ENCODE results near the gene C17orf50.

Gene C17orf50

DNA sequence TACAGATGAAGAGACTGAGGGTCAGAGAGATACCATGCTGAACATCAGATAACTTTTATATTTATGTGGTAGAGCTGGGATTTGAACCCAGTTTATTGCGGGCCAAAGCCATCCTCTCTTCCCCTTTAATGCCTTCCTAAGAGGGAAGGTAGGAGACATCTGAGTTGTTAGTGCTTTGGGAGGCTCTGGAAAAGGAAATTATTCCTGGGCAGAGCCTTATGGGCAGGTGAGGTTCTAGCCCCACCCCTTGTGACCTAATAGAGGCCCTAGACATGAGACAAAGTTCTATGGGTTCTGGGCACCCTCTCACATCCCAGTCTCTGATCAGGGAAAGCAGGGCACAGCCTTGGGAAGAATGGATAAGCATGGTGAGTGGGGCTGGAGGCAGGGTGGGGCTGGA, at the start of gene C17orf50:
C17orf50 (plus strand) TSS at position 301 of the 400 bp plus-strand sequence; CDS start at position 356, 55 bp downstream.
- no peak for DNase-seq

DNA sequence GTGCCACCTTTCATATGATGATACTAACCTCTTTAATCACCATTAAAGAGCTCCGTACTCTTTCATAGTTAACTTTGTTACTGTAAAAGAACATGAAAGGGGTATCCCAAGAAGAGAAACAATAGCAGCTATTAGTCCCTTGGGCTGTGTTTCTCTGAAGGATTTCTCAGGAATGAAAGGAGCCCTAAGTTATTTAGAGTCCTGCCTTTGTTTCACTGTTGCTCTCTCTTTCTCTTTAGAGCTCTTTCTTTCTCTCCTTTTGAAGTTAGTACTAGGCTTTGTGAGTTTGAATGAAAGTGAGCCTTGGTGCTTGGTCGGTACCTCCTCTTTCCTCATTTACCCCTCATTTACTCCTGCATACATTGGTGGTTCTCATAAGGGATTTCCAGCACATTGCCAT, 49.7 kb upstream of the C17orf50 start:
- no peak for DNase-seq

DNA sequence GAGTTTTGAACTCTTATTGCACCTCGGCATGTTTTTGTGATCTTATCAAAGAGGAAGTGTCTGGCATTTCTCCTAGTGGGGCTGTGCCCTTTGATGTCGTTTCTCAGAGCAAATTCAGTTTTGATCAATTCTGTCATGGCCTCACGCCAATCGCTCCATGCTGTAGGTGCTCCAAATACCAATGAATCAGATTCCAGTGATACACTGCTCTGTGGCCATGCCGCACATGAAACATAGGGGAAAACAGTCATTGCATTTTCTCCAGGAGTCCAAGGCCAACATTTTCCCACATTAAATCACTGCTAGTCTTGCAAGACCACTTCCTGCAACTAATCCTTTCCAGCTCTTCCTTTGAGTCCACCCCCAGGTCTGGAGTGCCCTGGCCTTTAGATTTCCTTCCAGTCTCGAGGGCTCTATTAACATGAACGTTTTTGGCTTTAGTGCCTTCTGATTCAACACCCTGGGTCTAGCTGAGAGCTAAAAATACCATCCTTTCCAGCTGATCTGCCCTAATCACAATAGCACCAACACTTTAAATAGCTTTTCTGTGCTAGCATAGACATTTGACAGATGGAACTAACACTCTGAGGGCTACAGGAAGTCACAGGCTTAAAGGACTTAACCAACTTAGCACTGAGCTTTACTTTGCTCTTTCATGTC, 47.5 kb upstream of the C17orf50 start:
- peak; percentile 10 for DNase-seq

DNA sequence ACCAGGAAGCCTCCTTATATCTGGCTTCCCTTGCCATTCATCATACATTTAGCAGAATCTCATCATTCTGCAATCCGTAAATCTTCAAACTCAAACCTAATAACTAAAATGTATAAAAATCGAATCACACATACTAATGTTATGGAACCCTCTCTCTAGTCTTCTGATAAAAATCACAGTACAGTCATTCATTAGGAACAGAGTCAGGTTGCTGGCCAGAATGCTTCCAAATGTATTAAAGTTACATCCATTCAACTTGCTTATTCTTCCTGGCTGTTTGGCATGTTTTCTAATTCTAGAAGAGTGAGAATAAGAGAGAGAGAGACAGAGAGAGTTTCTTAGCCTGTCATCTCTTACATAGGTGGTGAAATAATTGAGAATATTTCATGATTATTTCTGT, 45.7 kb upstream of the C17orf50 start:
- no peak for DNase-seq

DNA sequence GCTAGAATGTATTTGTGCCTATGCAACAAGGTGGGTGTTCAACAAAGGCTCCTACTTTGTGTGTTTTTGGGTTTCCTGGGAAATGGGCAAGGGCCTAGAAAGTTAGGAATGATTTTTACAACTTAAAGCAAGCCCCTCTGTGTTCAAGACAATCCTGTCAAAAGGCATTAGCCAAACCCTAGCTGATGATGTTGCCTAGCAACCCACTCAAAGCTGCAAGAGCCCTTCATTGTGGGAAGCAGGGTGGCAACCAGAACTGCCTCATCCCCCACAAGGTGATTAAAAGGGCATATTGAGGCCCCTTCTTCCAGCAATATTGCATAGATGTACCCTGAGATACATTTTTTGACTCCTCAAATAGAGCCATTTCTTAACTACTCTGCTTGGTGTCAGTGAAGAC, 45.3 kb upstream of the C17orf50 start:
- no peak for DNase-seq

DNA sequence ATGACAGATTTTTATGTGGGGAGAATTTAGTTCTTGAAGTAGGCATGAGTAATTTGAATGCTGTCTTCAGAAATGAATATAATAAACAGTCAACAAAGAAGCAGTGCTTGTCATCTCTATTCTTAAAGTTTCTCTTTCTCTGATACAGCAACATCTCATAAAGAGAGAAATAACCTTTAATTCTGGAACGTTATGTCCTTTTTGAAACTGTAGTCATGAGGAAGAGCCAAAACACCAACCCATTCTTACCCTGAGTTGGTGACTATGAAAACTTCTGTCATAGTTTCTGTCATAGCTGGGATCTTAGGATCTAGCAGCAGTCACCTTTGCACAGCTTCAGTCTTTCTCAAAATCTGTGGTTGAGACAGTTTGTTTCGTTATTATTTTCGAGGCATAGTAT, 44.5 kb upstream of the C17orf50 start:
- no peak for DNase-seq

DNA sequence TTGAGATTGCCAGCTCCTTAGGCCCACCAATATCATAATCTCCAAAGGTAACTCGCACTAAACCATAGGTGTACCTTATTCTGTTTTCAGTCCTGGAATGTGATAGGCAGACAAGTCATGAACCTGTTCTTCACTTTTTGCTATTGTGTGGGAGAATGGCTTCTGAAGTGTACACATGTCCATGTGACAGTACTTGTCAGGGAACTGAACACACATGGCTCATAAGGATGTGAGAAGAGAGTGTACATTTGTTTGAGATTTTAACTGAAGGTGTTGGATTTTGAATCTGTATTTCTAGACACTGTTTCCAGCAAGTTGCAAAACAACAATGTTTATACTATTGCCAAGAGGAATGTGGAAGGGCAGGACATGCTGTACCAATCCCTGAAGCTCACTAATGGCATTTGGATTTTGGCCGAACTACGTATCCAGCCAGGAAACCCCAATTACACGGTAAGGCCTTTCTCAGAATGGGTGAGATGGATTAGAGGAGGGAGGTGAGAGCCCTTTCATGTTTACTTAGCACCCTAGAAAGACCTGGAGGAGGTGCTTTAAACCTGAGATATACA, 43.7 kb upstream of the C17orf50 start:
- DNase-seq, result no peak

DNA sequence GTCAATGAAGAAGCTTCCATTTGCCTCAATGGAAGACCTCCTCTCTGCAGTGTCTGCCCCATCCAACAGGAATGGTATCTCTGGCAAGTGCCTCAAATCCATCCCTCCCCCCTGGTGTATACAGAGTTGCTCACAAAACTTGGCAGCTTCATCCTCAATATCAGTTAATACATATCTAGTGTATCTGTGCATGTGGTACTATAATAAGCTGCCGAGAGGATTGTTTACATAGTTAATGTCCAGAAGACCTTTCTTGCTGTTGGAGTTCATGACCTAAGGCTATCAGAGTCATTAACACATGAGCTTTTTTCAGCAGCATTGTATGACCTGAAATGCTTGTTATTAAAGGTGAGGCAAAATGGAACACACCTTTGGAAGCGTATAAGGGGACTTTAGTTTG, 43.2 kb upstream of the C17orf50 start:
- DNase-seq, result no peak

DNA sequence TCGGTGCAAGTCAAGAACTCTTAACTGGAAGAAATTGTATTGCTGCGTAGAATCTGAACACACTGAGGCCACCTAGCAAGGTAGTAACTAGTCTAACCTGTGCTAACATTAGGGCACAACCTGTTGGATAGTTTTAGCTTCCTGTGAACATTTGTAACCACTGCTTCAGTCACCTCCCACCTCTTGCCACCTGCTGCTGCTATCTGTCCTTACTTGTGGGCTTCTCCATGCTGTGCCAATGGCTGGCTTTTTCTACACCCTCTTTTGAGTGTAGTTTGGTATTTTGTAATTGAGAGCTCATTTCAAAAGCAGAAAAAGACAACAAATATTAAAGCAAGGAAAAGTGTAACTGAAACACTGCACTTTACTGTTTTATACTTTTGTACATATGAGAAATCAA, 37.0 kb upstream of the C17orf50 start:
- DNase-seq, result no peak

DNA sequence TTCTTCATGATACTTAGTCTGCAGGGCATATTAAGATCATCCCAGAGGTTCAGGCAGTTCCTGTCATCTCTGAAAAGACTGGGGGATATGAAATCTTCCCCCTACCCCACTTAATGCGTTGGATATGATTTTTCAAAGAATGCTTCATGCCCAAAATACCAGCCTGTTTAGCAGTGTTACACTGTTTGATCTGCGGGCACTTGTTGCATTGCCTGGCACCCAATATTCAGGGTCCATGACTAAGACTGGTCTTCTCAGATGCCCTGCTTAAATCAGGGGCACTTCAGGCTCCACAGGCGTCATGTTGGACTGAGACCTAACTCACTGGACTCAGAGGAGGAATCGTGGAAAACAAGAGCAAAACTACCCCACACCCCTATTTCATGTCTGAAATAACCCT, 35.6 kb upstream of the C17orf50 start:
- no peak for DNase-seq

DNA sequence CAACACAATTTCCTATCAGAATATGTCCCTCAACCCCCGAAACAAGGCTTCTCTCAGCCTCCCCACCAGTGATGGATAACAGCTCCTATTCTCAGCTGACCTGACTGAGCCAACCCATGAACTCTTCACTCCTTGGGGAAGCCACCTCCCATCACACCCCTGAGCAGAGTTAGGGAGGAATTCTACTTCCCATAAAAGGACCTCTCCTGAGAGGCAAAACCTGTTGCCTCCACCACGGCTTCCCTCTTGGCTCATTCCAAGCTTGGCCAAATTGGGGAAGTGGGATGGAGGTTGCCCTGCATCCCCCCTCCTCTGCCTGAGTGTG, 34.9 kb upstream of the C17orf50 start:
- DNase-seq, result no peak

DNA sequence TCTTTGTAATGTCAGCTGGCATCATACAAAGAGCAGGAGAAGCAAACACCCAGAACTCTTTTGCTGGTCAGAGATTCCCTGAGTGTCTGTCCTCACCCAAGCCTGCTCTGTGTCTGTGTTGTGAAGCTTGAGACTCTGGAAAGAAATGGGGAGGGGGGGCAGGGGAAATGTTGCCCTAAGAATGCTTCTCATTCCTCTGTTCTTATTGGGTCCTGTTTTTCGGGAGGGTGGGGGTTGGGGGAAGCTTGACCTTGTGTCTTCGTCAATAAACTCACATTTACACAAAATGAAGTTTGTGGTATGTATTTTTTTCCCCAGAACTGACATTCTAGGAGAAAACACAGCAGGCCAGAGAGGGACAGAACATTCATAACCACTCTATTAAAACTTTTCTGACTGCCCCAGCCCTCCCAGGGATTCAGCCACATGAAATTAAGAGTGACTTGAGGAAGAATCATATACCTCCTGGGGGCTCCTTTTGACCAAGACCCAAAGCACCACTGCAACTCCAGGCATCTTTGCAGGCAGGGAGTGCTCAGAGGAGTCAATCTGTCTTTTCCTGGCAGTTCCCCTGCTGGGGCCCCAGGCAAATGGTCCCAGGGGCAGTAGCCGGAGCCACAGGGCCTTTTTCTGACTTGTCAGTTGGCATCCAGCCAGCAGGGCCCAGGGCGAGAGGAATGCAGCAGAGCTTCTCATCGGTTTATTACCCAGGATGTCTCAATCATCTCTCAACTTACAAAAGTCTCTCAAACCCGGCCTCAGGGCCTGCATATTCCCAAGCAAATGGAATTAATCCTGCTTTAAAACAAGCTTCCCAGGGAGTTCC, 34.3 kb upstream of the C17orf50 start:
- no peak for DNase-seq

DNA sequence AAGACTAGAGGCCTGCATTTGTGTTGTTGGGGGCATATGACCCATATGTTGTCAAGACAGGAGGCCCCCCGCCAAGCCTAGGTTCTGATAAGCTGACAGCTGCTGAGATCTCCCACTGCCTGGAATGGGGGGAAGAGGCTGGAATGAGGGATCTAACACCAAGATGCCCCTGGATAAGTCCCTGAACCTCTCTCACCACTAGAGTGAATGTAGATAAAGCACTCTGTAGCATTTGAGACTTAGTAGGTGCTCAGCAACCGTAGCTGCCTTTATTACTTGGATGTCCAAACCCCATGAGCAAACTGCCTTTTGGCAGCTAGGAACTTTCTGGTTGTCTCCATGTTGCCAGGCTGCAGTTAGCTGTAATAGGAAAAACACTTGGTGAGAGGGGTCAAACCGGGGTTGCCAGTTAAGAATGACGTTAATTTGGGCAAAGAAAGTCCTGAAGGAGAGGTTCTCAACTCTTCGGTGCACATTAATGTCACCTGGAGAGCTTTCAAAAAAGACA, 33.7 kb upstream of the C17orf50 start:
- DNase-seq, result no peak

DNA sequence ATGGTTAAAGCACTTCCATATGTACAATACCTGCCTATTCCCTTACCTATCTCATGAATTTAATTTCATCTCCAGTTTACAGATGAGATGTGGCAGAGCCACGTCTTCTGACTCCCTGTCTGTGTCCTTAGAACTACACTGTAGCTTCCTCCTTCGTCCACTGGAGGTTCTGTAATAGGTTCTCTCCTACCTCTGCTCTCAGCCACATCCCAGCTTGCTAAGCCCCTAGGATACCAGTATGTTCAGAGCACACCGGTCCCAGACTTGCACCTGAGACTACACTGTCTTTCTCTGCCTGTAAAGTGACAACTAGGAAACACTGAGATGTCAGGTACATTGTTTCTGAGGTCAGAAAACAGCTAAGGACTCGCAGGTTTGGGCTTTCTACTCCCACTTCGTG, 33.1 kb upstream of the C17orf50 start:
- no peak for DNase-seq

DNA sequence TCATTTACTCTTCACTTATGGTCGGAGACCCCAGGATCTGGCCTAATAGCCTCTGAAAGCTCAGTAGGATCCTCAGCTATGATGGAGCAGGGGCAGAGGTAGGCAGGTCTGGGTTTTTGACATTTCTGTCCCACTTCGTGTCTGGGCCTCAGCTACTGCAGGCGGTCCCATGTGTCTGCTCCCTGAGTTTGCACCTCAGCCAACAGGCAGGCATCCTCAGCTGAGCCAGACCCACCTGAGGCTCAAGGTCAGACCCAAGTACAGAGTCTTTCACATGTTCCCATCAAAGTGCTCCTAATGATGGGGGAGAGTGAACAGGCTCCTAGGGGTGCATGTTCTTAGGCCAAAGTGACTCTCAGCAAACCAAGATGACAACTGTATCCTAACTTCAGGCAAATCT, 32.1 kb upstream of the C17orf50 start:
- no peak for DNase-seq

DNA sequence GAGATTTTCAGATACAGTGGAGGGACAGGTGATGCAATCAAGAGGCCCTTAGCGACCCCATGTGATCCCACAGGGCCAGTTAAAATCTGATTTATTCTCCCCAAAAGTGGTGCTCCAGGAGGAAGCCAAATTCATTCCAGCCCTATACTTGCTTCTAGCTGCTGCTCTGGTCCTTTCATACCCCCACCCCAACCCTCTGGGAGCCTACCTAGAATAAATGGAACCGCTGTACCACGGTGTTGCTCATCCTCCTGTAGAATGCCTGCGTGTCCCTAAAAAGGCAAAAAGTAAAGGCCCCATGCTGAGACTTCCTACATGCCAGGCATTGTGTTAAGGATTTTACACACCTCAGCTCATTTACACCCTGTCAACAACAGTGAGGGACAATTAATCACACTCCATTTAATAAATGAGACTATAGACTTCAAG, 31.3 kb upstream of the C17orf50 start:
- no peak for DNase-seq

DNA sequence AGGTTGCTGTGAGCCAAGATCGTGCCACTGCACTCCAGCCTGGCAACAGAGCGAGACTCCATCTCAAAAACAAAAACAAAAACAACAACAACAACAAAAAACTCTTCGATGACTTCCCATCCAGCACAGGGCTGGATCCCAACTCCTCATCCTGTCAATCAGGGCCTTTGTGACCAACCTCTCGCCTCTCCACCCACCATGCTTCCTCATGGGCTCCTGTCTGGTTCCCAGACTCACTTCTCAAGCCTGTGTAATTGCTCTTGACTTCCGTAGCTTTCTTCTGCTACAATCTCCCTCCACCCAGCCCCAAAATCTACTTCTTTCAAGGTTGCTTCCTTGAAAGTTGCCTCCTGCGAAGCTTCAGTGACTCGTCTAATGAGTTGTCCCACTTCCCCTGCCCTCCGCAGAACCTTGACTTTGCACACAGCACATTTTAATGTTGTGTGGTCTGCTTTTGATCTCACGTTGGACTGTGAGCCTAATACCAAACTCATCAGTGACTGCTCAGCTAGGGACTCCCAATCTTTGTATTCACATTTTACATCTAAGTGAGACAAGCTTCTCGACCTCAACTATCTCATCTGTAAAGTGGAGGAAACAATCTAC, 30.2 kb upstream of the C17orf50 start:
- DNase-seq, result no peak

DNA sequence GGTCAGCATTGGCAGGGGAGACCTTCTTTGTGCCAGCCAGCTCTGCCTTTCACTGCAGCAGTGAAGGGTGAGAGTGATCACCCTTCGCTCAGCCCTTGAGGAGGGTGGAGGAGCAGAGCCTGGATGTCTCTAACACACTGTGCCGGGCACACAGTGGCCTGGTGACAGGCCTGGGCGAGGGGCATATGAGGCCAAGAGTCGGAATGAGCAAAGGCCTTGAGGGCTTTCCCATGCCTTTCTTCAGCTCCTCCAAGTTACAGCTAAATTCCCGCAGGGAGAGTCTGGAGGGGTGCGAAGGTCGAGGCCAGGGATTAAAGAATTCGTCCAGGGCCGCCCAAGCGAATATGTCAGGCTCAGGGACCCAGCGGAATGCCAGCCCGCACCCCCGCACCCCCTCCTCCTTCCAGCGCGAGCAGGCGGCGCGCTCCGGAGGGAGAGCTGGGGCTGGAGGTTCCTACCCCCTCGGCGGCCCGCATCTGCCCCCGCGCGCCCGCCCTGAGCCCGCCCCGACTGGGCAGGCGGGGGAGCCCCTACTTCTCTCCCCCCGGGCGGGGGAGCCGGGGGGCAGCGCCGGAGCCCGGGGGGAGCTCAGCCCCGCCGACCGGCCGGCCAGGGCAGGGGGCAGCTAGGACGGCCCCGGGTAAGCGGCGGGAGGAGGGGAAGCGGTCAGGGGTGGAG, 29.3 kb upstream of the C17orf50 start, which contains the start of gene RASL10B:
RASL10B (plus strand) TSS at position 401 of the 678 bp plus-strand sequence. CDS start 3,546 bp downstream, outside the sequence.
- peak; percentile 0 for DNase-seq

DNA sequence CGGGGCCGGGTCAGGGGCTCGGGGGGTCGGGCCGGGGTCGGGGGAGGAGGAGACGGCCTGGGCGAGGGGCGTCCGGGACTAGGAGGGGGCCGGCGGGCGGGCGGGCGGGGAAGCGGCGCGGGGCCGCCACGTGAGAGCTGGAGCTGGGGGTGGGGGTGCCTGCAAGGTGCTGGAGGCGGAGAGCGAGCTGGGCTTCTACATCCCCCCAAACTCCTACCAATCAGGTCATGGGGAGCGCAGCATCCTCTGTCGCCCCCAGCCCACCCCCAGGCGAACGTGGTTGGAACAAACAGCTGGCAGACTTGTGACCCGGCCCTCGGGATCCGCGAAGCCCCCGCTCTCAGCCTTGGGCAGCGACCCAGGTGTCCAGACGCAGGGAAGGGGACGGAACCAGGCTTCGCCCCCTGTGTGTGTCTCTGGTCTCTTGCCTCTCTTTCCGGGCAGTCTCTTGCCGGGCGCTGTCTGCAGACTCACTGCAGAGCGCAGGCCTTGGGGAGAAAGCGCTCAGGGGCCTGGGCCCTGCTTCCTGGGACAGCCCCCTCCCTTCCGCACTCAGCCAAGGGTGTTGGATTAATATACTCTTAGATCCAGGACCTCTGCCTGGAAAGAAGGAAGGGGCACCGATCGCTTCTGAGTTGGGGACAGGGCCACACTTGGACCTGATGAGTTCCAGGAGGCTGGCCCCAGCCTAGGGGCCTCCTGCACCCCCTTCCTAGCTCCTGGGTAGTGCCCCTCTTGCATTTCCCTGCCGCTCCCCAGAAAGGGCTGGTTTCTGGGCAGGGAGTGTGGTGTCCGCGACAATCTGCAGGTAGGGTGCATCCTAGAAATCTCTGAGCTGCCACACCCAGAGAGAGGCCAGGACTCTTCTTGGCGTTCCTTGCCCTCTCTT, 28.5 kb upstream of the C17orf50 start:
- no peak for DNase-seq

DNA sequence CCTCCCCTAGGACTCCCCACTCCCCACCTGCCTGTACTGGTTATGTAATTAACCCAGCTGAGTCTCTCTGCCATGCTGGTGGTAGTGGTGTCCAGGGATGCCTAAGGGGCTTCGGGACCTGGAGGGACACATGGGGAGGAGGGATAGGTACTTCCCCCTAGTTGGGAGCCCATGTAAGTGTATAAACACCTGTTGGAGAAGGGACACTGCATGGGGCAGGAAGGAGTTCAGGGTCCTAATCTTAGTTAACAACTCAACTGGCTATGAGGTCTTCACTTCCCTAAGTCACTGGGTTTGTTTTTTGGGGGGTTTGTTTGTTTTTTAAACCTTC, 27.9 kb upstream of the C17orf50 start:
- no peak for DNase-seq

DNA sequence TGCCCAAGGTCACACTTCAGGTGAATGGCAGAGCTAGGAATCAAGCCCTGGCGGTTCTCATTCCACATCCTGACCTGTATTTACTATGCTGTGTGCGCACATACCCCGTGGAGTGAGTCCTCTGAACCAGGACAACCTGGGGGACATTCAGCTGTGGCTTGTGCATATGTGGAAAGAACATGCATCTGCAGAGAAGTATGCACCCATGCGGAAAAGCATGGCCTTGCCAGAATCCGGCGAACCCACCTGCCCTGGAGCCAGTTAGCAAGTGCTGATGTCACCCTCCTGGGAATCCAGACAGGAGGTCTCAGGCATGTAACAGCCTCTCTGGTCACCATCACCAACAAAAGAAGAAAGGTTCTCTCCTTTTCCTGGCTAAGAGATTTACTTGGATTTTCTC, 27.3 kb upstream of the C17orf50 start:
- no peak for DNase-seq

DNA sequence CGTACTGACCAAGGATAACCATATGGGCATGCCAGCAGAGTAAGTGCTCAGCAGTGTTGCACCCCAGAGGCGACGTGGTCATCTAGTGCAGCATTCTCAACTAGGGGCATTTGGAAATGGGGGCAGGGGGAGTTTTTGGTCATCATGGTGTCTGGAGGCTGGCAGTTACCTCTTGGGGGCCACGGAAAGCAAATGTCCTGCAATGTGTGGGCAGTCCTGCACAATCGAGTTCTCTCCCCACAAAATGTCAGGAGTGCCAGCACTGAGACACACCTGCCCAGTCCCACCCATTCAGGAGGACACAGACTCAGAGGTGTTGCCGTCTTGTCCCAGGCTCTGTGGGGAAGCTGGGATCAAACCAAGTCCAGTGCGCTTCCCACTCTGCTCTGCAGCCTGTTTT, 26.3 kb upstream of the C17orf50 start:
- DNase-seq, result no peak
